ENCODE measurements around the gene CLTCL1. TPM values are rescaled to one million over a fixed set of nuclear protein-coding genes. Genes with fewer than 3 reads are reported as not detected.

CLTCL1 gene
- total RNA-seq, 4 donors from 2014 or later: 4.8 to 8.9 (median 6.0) TPM

DNA sequence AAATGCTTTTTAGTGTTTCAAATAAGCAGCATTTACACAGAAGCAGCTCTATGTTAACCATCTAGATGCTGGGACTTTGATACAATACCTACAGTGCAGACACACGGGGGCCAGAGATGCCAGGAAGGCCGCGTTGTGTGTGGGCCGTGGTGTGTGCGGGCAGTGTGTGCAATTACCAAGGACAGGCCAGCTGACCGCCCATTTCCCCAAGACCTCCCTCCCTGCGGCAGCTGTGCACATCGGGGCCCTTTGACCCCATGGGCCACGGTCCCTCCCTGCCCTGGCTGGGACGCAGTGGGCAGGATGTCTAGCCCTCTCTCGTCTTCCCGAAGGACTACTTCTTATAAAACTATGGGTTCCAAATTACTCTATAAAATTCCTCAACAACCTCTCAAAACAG, 38.4 kb downstream of the CLTCL1 start:
- WGBS: 94% methylated on average over 12 of the region's 12 CpGs
- TF ChIP-seq POLR2A (IDR thresholded peaks at IDR 0.05; ENCODE audit: low read depth): no peak
- TF ChIP-seq, protein P1, sequence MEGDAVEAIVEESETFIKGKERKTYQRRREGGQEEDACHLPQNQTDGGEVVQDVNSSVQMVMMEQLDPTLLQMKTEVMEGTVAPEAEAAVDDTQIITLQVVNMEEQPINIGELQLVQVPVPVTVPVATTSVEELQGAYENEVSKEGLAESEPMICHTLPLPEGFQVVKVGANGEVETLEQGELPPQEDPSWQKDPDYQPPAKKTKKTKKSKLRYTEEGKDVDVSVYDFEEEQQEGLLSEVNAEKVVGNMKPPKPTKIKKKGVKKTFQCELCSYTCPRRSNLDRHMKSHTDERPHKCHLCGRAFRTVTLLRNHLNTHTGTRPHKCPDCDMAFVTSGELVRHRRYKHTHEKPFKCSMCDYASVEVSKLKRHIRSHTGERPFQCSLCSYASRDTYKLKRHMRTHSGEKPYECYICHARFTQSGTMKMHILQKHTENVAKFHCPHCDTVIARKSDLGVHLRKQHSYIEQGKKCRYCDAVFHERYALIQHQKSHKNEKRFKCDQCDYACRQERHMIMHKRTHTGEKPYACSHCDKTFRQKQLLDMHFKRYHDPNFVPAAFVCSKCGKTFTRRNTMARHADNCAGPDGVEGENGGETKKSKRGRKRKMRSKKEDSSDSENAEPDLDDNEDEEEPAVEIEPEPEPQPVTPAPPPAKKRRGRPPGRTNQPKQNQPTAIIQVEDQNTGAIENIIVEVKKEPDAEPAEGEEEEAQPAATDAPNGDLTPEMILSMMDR (IDR thresholded peaks at IDR 0.05): no peak
- no peak for TF ChIP-seq EP300 (IDR thresholded peaks at IDR 0.05)
- TF ChIP-seq POLR2AphosphoS5 (IDR thresholded peaks at IDR 0.05): no peak
- H3K4me3 ChIP-seq: no peak overlapping the region
- H3K27me3 ChIP-seq: no peaks in the 10 kb centered on the region
- H3K36me3 ChIP-seq: peaks cover 0 to 22% (median 9%) of the 10 kb centered on the region in 4 donors
- DNase-seq (ENCODE audit: extremely low spot score): peak; percentile 57
- no peaks in the 10 kb centered on the region for H3K9me3 ChIP-seq
- H3K4me1 ChIP-seq: no peaks in the 10 kb centered on the region
- no peak overlapping the region for H3K27ac ChIP-seq (replicated peaks in 1 of 4)
- intact Hi-C loops (cut with DNase I): no loop called here

DNA sequence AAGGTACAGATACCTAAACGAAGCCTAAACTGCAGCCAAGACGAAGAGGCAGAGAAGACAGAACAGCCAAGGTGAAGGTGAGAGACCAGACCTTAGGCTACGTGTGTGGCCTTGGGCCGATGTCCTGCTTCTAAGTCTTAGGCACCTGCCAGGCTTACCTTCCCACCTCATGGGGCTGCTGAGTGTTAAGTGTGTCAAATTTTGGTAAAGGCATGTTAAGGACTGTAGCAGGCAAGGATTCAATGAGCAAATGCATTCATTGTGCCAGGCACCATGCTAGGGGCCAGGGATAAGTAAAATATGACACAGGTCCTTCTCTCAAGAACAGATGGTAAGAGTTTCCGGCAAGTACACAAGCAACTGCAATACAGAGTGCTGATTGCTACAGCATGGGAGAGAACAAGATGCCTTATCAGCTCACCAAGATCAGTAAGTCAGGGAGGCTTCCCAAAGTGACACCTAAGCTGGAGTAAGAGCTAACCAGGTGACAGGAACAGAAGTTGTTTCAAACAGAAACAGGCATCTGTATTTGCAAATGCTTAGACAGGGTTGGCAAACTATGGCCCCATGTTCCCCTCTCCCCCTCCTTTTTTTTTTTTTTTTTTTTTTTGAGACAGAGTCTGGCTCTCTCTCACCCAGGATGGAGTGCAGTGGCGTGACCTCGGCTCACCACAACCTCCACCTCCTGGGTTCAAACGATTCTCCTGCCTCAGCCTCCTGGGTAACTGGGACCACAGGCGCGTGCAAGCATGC, 46.7 kb downstream of the CLTCL1 start:
- DNase-seq (ENCODE audit: extremely low spot score): no peak
- H3K27ac ChIP-seq (replicated peaks in 1 of 4): no peak overlapping the region
- H3K27me3 ChIP-seq: no peaks in the 10 kb centered on the region
- H3K9me3 ChIP-seq: no peaks in the 10 kb centered on the region
- H3K4me1 ChIP-seq: no peaks in the 10 kb centered on the region
- intact Hi-C loops (cut with DNase I): no loop called here
- H3K4me3 ChIP-seq: no peak overlapping the region
- H3K36me3 ChIP-seq: peaks cover 0 to 25% (median 11%) of the 10 kb centered on the region in 4 donors
- no peak for TF ChIP-seq POLR2A (IDR thresholded peaks at IDR 0.05; ENCODE audit: low read depth)
- TF ChIP-seq, protein P1 (IDR thresholded peaks at IDR 0.05): no peak
- no peak for TF ChIP-seq POLR2AphosphoS5 (IDR thresholded peaks at IDR 0.05)
- no peak for TF ChIP-seq EP300 (IDR thresholded peaks at IDR 0.05)
- 89% methylated on average over 10 of the region's 10 CpGs for WGBS

DNA sequence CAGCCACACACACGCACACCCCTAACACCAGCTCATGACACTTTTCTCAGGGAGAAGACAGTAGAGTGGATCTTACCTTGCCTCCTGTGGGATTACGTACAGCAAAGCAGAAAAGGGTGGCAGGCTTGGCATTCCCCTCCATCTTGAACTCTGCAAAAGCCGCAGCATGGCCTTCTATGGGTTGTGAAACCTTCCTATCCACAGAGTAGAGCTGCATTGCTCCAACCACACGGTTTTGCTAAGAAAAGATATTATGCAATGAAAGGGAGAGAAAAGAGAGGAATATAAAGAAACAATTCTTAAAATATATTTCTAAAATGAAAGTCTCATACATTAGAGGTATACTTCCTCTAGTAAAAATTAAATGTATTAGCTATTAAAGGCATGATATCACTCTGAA, 48.8 kb downstream of the CLTCL1 start:
- no peak overlapping the region for H3K4me3 ChIP-seq
- WGBS: 90% methylated on average over 4 of the region's 4 CpGs
- TF ChIP-seq EP300 (IDR thresholded peaks at IDR 0.05) (no peak), POLR2AphosphoS5 (IDR thresholded peaks at IDR 0.05) (no peak), POLR2A (IDR thresholded peaks at IDR 0.05; ENCODE audit: low read depth) (no peak)
- TF ChIP-seq, protein P1 (IDR thresholded peaks at IDR 0.05): no peak
- no peak for DNase-seq (ENCODE audit: extremely low spot score)
- no peaks in the 10 kb centered on the region for H3K9me3 ChIP-seq
- no peak overlapping the region for H3K27ac ChIP-seq (replicated peaks in 1 of 4)
- H3K27me3 ChIP-seq: no peaks in the 10 kb centered on the region
- H3K4me1 ChIP-seq: peaks cover 3 to 13% (median 7%) of the 10 kb centered on the region in 4 donors
- intact Hi-C loops (cut with DNase I): no loop called here
- peaks cover 0 to 33% (median 11%) of the 10 kb centered on the region in 4 donors for H3K36me3 ChIP-seq

DNA sequence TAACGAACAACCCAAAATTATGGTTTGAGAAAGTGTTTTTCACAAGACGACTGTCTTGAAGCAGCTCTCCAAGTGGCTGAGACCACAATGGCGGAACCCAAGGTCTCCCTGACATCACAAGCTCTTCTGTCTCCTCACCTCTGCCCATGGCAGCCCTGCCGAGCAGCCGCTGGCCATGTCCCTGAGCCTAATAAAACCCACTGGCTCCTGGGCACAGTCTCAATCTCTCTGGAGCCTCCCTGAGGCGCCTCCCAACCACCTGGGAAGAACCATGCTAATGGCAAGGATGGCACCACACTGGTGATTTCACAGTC, 50.0 kb downstream of the CLTCL1 start:
- no peak for DNase-seq (ENCODE audit: extremely low spot score)
- TF ChIP-seq POLR2A (IDR thresholded peaks at IDR 0.05; ENCODE audit: low read depth) (no peak), POLR2AphosphoS5 (IDR thresholded peaks at IDR 0.05) (no peak), EP300 (IDR thresholded peaks at IDR 0.05) (no peak)
- TF ChIP-seq, protein P1 (IDR thresholded peaks at IDR 0.05): no peak
- Histone ChIP-seq H3K36me3 (peaks cover 0 to 33% (median 11%) of the 10 kb centered on the region in 4 donors), H3K4me1 (peaks cover 3 to 13% (median 7%) of the 10 kb centered on the region in 4 donors), H3K27me3 (no peaks in the 10 kb centered on the region), H3K4me3 (no peak overlapping the region), H3K9me3 (no peaks in the 10 kb centered on the region), H3K27ac (replicated peaks in 1 of 4) (no peak overlapping the region)
- 90% methylated on average over 6 of the region's 6 CpGs for WGBS
- intact Hi-C loops (cut with DNase I): no loop called here
